Measurements from ENCODE around the gene ZNF619.

ZNF619 gene

GRCh38 chr3:40476478-40477470, at the start of gene ZNF619:
ZNF619 (plus strand) TSS chr3:40477122; CDS start chr3:40477980, 858 bp downstream.
- Histone ChIP-seq H3K27me3 (ENCODE audit: control insufficient read depth, insufficient read depth, low read length) (no peaks in the 10 kb centered on the region), H3K9me3 (ENCODE audit: control insufficient read depth, insufficient read depth, low read length) (no peaks in the 10 kb centered on the region), H3K4me3 (ENCODE audit: low read depth, low read length) (peak within 1 kb of the TSS; percentile 62), H3K9ac (ENCODE audit: low read depth, low read length) (no peak within 1 kb of the TSS; the same call in 1 of the 2 replicates), H3K36me3 (ENCODE audit: control insufficient read depth, insufficient read depth, low read length) (no peaks in the 10 kb centered on the region), H3K4me1 (ENCODE audit: control insufficient read depth, insufficient read depth, low read length) (peaks cover 11% of the 10 kb centered on the region; the same call in 1 of the 2 replicates), H3K27ac (ENCODE audit: low read depth, low read length) (no peak within 1 kb of the TSS)

DNA sequence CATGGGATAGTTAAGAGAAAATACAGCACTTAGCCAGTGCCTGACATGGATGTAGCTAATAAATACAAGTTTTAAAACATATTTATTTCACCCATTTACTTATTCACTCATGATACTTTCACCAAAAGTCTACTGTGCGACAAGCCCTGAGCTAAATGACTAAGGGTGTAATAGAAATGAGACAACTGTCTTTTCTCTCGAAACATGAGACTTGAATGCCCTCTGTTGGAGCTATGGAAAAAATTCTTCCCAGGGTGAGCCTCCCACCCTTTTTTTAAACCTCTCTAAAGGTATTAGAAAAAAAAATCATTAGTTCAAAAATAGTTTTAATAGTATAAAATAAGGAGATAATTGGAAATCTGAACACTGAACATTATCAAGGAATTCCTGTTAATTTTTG, 44.1 kb upstream of the ZNF619 start:
- peaks cover 8% of the 10 kb centered on the region for H3K4me1 ChIP-seq (ENCODE audit: control insufficient read depth, insufficient read depth, low read length)
- no peaks in the 10 kb centered on the region for H3K9me3 ChIP-seq (ENCODE audit: control insufficient read depth, insufficient read depth, low read length)
- no peaks in the 10 kb centered on the region for H3K36me3 ChIP-seq (ENCODE audit: control insufficient read depth, insufficient read depth, low read length)
- no peaks in the 10 kb centered on the region for H3K27me3 ChIP-seq (ENCODE audit: control insufficient read depth, insufficient read depth, low read length)
- H3K4me3 ChIP-seq (ENCODE audit: low read depth, low read length), result no peak overlapping the region
- no peak overlapping the region for H3K9ac ChIP-seq (ENCODE audit: low read depth, low read length)
- H3K27ac ChIP-seq (ENCODE audit: low read depth, low read length), result no peak overlapping the region

DNA sequence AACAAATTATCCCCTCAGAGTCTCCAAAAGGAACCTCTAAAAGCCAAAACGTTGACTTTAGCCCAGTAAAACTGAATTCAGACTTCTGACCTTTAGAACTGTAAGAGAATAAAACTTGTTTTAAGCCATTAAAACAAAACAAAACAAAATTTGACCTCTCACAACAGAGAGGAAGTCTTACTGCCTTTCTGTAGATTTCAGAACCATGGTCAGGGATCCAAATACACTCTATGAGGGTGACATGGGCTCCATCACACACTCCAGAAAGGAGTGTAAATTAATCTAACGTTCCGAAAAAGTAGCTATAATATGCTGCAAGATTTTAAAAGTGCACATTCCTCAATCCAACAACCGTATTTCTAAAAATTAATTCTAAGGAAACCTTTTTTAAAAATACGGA, 39.0 kb upstream of the ZNF619 start:
- no peaks in the 10 kb centered on the region for H3K9me3 ChIP-seq (ENCODE audit: control insufficient read depth, insufficient read depth, low read length)
- H3K27ac ChIP-seq (ENCODE audit: low read depth, low read length), result no peak overlapping the region
- no peak overlapping the region for H3K4me3 ChIP-seq (ENCODE audit: low read depth, low read length)
- H3K4me1 ChIP-seq (ENCODE audit: control insufficient read depth, insufficient read depth, low read length), result no peaks in the 10 kb centered on the region
- H3K9ac ChIP-seq (ENCODE audit: low read depth, low read length), result no peak overlapping the region
- H3K27me3 ChIP-seq (ENCODE audit: control insufficient read depth, insufficient read depth, low read length), result no peaks in the 10 kb centered on the region
- H3K36me3 ChIP-seq (ENCODE audit: control insufficient read depth, insufficient read depth, low read length), result no peaks in the 10 kb centered on the region

DNA sequence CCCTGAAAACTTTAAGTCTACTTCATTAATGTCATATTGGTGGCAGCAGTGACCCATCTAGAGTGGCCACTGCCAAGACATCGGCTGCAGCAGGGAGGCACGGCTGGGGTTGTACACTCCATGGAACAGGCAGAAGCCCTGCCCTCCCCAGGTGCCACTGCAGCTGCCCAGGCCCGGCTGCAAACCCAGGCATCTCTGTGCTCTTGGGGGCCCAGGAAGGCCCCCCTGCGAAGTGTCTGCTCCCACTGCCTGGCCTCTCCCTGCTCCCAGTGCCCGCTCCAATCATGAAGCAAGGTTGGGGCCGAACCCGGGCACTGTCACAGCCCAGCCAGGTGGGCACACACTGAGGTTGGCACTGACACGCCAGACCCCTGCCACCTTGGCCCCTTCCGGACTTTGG, 31.9 kb upstream of the ZNF619 start:
- Histone ChIP-seq H3K36me3 (ENCODE audit: control insufficient read depth, insufficient read depth, low read length) (no peaks in the 10 kb centered on the region), H3K27ac (ENCODE audit: low read depth, low read length) (no peak overlapping the region), H3K4me3 (ENCODE audit: low read depth, low read length) (no peak overlapping the region), H3K27me3 (ENCODE audit: control insufficient read depth, insufficient read depth, low read length) (no peaks in the 10 kb centered on the region), H3K4me1 (ENCODE audit: control insufficient read depth, insufficient read depth, low read length) (no peaks in the 10 kb centered on the region), H3K9ac (ENCODE audit: low read depth, low read length) (no peak overlapping the region), H3K9me3 (ENCODE audit: control insufficient read depth, insufficient read depth, low read length) (no peaks in the 10 kb centered on the region)

GRCh38 chr3:40445880-40446279, 31.0 kb upstream of the ZNF619 start:
- Histone ChIP-seq H3K4me1 (ENCODE audit: control insufficient read depth, insufficient read depth, low read length) (no peaks in the 10 kb centered on the region), H3K4me3 (ENCODE audit: low read depth, low read length) (no peak overlapping the region), H3K9me3 (ENCODE audit: control insufficient read depth, insufficient read depth, low read length) (no peaks in the 10 kb centered on the region), H3K9ac (ENCODE audit: low read depth, low read length) (no peak overlapping the region), H3K27me3 (ENCODE audit: control insufficient read depth, insufficient read depth, low read length) (no peaks in the 10 kb centered on the region), H3K36me3 (ENCODE audit: control insufficient read depth, insufficient read depth, low read length) (no peaks in the 10 kb centered on the region), H3K27ac (ENCODE audit: low read depth, low read length) (no peak overlapping the region)

DNA sequence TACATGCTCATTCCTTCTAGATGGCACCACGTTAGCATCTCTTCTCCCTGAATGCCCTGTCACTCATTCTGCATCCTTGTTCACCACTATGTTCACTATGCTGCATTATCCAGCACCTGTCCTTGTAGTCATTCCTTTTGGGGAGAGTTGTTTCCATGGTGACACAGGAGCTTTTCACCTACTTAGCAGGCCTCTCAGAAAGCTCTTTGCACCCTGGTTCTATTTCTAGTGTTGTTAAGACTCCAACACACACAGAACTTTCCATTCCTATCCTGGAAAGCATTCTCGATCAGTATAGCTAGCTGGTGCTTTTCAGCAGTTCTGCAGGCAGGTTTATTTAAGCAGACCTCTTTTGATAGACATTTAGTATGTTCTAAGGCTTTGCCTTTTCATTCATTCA, 26.5 kb upstream of the ZNF619 start:
- H3K27me3 ChIP-seq (ENCODE audit: control insufficient read depth, insufficient read depth, low read length), result no peaks in the 10 kb centered on the region
- H3K9ac ChIP-seq (ENCODE audit: low read depth, low read length), result no peak overlapping the region
- H3K4me1 ChIP-seq (ENCODE audit: control insufficient read depth, insufficient read depth, low read length), result 0 out of 2 replicates have a peak, but pooled peaks cover 2% of the 10 kb centered on the region
- H3K4me3 ChIP-seq (ENCODE audit: low read depth, low read length), result no peak overlapping the region
- H3K9me3 ChIP-seq (ENCODE audit: control insufficient read depth, insufficient read depth, low read length), result no peaks in the 10 kb centered on the region
- H3K36me3 ChIP-seq (ENCODE audit: control insufficient read depth, insufficient read depth, low read length), result no peaks in the 10 kb centered on the region
- H3K27ac ChIP-seq (ENCODE audit: low read depth, low read length), result no peak overlapping the region

DNA sequence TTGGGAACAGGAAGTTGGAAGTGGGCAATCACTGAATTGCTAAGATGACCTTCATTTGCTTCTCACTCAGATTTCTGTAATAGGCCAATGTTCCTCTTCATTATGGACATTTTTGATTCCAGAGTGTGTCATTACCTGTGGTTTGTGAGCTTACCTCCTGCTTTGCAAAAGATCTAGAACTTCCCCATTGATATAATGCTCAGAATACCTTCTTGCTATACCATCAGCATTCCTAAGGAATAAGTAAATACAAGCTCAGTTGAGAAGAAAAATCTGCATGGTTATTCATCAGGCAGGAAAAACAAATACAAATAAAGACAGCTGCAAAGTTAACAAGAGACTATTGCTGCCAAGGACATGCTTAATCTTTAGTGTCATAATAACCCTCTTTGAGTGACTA, 25.4 kb upstream of the ZNF619 start:
- no peaks in the 10 kb centered on the region for H3K36me3 ChIP-seq (ENCODE audit: control insufficient read depth, insufficient read depth, low read length)
- H3K9ac ChIP-seq (ENCODE audit: low read depth, low read length), result no peak overlapping the region
- H3K4me3 ChIP-seq (ENCODE audit: low read depth, low read length), result no peak overlapping the region
- H3K4me1 ChIP-seq (ENCODE audit: control insufficient read depth, insufficient read depth, low read length), result 0 out of 2 replicates have a peak, but pooled peaks cover 2% of the 10 kb centered on the region
- no peaks in the 10 kb centered on the region for H3K9me3 ChIP-seq (ENCODE audit: control insufficient read depth, insufficient read depth, low read length)
- no peak overlapping the region for H3K27ac ChIP-seq (ENCODE audit: low read depth, low read length)
- H3K27me3 ChIP-seq (ENCODE audit: control insufficient read depth, insufficient read depth, low read length), result no peaks in the 10 kb centered on the region

DNA sequence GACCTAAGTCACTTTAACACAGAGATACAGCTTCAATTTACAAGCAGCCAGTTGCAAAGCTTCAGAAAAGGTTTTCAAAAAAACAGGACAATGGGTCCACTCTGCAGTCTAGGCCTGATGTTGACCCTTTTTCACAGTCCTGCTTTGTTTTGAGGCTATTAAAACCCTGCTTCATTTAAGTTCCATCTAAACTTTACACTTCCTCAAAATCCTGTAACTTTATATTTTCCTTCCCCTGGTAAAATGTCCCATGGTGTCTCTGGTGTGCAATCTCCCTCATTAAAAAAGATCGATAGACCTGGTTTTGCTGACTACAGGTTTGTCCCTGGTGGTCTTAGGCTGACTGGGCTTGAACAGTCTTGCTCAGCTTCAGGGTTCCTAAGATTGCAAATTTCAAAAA, 24.9 kb upstream of the ZNF619 start:
- Histone ChIP-seq H3K4me1 (ENCODE audit: control insufficient read depth, insufficient read depth, low read length) (0 out of 2 replicates have a peak, but pooled peaks cover 2% of the 10 kb centered on the region), H3K4me3 (ENCODE audit: low read depth, low read length) (peak overlapping the region; percentile 81), H3K27me3 (ENCODE audit: control insufficient read depth, insufficient read depth, low read length) (no peaks in the 10 kb centered on the region), H3K36me3 (ENCODE audit: control insufficient read depth, insufficient read depth, low read length) (no peaks in the 10 kb centered on the region), H3K27ac (ENCODE audit: low read depth, low read length) (peak overlapping the region; percentile 93), H3K9ac (ENCODE audit: low read depth, low read length) (peak overlapping the region; percentile 89; the same call in 1 of the 2 replicates), H3K9me3 (ENCODE audit: control insufficient read depth, insufficient read depth, low read length) (no peaks in the 10 kb centered on the region)

DNA sequence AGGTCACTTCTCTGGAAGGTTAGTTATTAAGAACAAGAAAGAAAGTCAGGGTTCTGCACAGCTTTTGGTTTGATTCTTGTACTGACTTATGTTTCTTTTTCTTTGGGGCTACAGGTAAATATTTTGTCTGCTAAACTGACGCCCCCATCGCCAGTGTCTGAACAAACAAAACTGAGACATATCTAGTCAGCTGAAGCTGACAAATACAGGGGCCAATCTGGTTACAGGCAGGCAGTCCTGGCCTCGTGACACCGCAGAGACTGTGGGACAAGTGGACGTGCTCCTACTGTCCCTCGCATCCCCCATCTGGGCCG, 24.4 kb upstream of the ZNF619 start:
- Histone ChIP-seq H3K4me1 (ENCODE audit: control insufficient read depth, insufficient read depth, low read length) (0 out of 2 replicates have a peak, but pooled peaks cover 2% of the 10 kb centered on the region), H3K27me3 (ENCODE audit: control insufficient read depth, insufficient read depth, low read length) (no peaks in the 10 kb centered on the region), H3K9ac (ENCODE audit: low read depth, low read length) (peak overlapping the region; percentile 89), H3K4me3 (ENCODE audit: low read depth, low read length) (peak overlapping the region; percentile 81), H3K36me3 (ENCODE audit: control insufficient read depth, insufficient read depth, low read length) (no peaks in the 10 kb centered on the region), H3K9me3 (ENCODE audit: control insufficient read depth, insufficient read depth, low read length) (no peaks in the 10 kb centered on the region), H3K27ac (ENCODE audit: low read depth, low read length) (peak overlapping the region; percentile 93)

GRCh38 chr3:40452876-40453730, 23.8 kb upstream of the ZNF619 start:
- peaks cover 4% of the 10 kb centered on the region for H3K36me3 ChIP-seq (ENCODE audit: control insufficient read depth, insufficient read depth, low read length)
- 0 out of 2 replicates have a peak, but pooled peaks cover 3% of the 10 kb centered on the region for H3K4me1 ChIP-seq (ENCODE audit: control insufficient read depth, insufficient read depth, low read length)
- no peaks in the 10 kb centered on the region for H3K9me3 ChIP-seq (ENCODE audit: control insufficient read depth, insufficient read depth, low read length)
- H3K27me3 ChIP-seq (ENCODE audit: control insufficient read depth, insufficient read depth, low read length), result no peaks in the 10 kb centered on the region
- H3K27ac ChIP-seq (ENCODE audit: low read depth, low read length), result peak overlapping the region; percentile 93
- H3K4me3 ChIP-seq (ENCODE audit: low read depth, low read length), result peak overlapping the region; percentile 81
- peak overlapping the region; percentile 89 for H3K9ac ChIP-seq (ENCODE audit: low read depth, low read length)
